ENCODE measurements around the gene EMILIN3. TPM values are rescaled to one million over a fixed set of nuclear protein-coding genes. Genes with fewer than 3 reads are reported as not detected.

The EMILIN3 gene
- total and polyA plus RNA-seq, 2 of the 8 experiments (the other 6 are each of a cell fraction or from before 2014, with no cell fraction given) = 3.8 to 5.2 TPM

GRCh38 chr20:41398408-41398807 lies 31.8 kb upstream of the EMILIN3 start (continued):
- TF ChIP-seq CHD7 (IDR thresholded peaks at IDR 0.05; ENCODE audit: insufficient replicate concordance, low read length) (no peak), KDM5A (IDR thresholded peaks at IDR 0.05; ENCODE audit: low read length) (no peak), POLR2AphosphoS5 (IDR thresholded peaks at IDR 0.05; ENCODE audit: low read depth, low read length) (no peak), MAFK (IDR thresholded peaks at IDR 0.05; ENCODE audit: low read depth, low read length) (no peak), SIN3A (conservative IDR thresholded peaks at IDR 0.05 in 1 of 2, IDR thresholded peaks at IDR 0.05 in 1 of 2; ENCODE audit: low read depth in 1 of 2, low read length in 2 of 2) (no peak), RXRA (IDR thresholded peaks at IDR 0.05; ENCODE audit: insufficient read depth, low read depth, low read length) (no peak), BRCA1 (IDR thresholded peaks at IDR 0.05; ENCODE audit: low read depth, low read length) (no peak), ATF2 (IDR thresholded peaks at IDR 0.05; ENCODE audit: low read length) (no peak), TCF12 (IDR thresholded peaks at IDR 0.05; ENCODE audit: low read depth, low read length) (no peak), YY1 (IDR thresholded peaks at IDR 0.05; ENCODE audit: low read depth, low read length) (no peak), RFX5 (IDR thresholded peaks at IDR 0.05; ENCODE audit: borderline replicate concordance, low read depth, low read length) (no peak)

Measured in H1 (cell line).